HT1080 (cell line): ENCODE results near the gene ZMYND19. TPM values are rescaled to one million over a fixed set of nuclear protein-coding genes. Genes with fewer than 3 reads are reported as not detected.
"Not testable (repeated sequence)": the region's sequence is repeated elsewhere in the genome, so short reads cannot be mapped to it uniquely, and the experiment has no call there.

Experiments
- DNase-seq: peaks from one replicate; pipeline ENCODE4 v3.0.0-alpha.2; 2015; ENCODE audit warnings: low read depth
- total RNA-seq: library from RNA; depleted of rRNA; stranded (reverse); fragments of >200 nt; shearing (Covaris generic); gene quantifications from 2 replicates; pipeline ENCODE4 v1.2.3, GENCODE V29; 2014

ZMYND19 gene
- total RNA-seq, 1 experiment from 2014 or later: 46.8 TPM

DNA sequence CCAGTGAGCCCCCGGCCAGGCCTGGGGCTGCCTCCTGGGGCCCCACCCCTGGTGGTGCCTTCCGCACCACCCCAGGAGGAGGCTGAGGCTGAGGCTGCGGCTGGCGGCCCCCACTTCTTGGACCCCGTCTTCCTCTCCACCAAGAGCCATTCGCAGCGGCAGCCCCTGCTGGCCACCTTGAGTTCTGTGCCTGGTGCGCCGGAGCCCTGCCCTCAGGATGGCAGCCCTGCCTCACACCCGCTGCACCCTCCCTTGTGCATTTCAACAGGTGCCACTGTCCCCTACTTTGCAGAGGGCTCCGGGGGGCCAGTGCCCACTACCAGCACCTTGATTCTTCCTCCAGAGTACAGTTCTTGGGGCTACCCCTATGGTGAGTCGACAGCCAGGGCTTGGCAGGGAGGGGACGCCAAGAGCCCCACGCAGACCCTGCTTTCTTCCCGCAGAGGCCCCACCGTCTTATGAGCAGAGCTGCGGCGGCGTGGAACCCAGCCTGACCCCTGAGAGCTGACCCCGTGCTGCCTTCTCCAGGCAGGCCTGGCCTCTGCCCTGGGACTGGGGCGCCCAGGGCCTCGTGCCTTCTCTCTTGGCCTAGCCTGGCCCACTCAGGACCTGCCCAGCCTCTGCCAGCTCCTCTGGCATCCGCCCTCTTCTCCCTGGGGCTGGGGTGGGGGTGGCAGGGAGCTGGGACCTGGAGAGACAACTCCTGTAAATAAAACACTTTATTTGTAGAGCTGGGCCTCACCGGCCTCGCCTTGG, 24.5 kb upstream of the ZMYND19 start:
- no peak for DNase-seq

DNA sequence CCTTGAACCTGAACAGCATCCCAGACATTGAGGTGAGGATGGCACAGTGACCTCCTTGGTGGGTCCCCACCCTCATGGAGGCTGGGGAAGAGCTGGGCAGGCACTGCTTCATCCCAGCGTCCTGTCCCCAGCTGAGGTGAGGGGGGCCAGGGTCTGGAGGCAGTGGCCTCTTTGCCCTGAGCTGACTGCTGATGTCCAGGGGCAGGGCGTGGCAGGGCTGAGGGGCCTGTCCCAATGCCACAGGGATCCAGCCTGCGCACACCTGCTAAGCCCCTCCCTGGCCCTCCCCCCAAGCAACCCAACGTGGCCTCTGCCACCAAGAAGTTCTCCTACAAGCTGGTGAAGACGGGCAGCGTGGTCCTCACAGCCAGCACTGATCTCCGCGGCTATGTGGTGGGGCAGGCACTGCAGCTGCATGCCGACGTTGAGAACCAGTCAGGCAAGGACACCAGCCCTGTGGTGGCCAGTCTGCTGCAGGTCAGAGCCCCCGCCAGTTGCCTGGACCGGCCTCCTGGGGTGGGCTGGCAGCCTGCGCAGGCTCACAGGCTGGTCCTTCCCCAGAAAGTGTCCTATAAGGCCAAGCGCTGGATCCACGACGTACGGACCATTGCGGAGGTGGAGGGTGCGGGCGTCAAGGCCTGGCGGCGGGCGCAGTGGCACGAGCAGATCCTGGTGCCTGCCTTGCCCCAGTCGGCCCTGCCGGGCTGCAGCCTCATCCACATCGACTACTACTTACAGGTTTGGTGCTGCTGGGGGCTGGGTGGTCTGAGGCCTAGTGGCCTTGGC, 23.6 kb upstream of the ZMYND19 start:
- DNase-seq: no peak

DNA sequence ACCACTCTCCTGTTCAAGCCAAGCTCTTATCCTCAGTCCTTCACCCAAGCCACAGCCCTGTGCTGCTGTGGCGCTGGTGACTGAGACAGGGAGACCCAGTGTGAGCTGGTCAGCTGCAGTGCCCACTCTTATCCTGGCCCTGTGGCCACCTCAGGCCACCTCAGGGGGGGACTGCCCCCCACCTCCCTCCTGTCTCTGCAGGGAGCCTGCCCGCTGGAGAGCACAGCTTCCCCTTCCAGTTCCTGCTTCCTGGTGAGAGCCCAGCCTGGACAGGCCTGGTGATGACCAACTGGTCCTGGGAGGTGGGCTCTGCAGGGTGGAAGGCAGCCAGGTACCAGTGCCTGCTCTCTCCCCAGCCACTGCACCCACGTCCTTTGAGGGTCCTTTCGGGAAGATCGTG, 22.9 kb upstream of the ZMYND19 start:
- no peak for DNase-seq

DNA sequence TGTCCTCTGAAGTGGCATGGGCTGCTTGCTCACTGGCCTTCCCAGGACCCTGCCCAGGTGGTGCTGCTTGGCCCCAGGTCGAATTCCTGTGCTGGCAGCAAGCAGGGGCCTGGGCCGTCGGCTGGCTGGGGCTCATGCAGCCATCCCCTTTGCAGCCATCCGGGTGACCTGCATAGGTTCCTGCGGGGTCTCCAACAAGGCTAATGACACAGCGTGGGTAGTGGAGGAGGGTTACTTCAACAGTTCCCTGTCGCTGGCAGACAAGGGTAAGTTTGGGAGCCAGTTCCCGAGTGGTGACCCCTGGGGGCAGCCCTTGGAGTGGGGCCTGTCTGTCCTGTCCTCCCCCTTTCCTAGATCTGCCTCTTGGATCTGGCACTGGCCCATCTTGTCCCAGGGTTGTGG, 22.4 kb upstream of the ZMYND19 start:
- no peak for DNase-seq

DNA sequence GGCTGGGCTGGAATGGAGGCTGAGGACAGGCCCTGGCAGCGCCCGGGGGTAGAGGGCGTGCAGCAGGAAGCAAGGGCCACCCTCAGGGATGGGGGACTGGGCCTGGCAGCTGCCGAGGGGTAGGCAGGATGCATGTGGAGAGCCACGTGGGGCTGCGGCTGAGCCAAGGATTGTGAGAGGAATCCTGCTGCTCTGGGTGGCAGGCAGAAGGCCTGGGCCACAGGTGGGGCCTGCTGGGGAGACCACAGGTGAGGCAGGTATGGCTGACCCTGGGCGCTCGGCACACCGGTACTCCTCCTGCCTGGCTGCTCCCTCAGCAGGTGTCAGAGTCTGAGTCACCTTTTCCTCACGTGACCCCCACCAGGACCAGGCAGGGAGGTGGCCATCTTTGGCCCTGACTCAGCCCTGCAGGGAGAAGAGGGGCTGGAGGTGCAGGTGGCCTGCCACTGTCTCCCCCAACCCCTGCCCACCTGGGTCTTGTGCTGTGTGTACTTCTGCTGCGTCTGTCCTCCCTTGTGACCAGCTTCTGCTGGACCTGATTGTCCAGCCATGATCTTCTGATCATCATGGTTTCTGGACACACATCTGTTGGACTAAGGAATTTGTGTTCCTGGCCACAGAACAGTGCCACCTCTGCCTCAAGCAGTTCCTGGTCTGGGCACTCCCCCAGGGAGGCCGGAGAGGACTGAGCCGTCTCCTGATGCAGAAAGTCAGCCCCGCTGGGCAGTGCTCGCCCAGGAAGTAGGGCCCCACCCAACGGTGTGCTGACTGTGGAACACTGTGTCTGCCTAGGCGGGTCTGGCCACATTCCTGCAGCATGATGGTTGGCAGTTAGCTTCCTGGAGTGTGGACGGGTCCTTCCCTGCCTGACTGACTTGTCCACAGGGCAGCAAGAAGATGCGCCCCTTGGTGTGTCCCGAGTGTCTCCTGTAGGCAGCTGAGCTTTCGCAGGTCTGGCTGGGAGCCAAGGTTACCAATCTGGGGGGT, 21.6 kb upstream of the ZMYND19 start:
- peak; percentile 92 for DNase-seq

DNA sequence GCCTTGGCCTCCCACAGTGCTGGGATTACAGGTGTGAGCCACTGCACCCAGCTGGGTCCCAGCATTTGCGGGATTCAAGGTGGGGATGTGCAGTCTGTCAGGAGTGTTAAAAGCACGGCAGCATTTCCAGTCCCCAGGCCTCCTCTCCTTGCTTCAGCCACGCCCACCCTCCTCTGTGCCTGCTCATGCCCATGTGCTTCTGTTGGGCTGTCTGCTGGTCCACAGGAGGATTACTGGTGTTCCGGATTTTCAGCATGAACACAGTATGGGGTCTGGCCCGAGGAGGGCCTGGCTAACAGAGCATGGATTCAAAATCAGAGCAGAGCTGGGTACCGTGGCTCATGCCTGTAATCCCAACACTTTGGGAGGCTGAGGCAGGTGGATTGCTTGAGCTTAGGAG, 20.6 kb upstream of the ZMYND19 start:
- no peak for DNase-seq

DNA sequence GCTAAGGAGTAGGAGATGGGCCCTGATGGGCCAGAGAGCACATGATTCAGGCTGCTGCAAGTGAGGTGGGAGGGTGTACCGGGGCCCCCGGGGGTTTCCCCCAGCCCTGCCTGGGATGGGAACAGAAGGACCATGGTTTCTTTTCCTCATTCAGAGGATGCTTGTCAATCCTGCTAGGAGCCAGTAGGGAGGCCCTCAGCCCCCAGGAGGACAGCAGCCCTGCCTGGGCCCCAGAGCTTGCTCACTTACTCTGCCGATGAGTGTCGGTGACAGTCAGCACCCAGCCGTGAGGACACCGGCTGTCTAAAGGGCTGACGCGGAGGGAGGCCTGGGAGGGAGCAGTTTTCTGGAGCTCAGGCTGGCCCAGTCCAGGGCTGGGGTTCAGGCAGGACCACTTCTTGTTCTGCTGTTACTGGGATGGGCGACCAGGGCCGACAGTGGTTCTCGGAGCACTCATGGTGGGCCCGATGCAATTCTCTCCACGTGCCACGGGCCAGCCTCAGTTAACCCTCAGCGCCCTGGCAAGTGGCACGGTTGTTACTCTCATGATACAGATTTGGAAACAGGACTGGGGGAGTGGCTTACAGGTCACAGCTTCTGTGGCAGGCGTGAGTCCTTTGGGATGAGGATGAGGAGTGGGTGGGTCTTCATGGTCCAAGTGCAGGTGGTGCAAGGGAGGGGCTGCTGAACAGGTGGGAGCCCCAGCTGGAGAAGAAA, 17.0 kb upstream of the ZMYND19 start:
- no peak for DNase-seq

DNA sequence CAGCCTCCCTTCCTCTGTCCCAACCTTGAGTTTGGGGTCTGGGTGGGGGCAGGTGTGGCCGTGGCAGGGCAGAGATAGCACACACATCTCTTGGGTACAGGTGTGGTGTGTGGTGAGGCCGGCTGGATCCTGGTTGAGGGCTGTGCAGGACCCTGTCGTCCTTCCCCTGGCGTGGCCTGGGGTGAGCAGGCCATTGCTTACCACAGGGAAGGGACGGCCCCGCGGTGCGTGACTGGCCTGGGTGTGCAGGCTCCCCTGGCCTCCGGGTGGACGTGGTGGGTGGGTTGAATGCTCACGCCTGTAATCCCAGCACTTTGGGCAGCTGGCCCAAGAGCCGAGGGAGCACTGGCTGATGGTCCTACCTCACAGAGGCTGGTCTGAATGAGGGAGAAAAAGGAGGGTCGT, 16.4 kb upstream of the ZMYND19 start:
- DNase-seq: no peak

DNA sequence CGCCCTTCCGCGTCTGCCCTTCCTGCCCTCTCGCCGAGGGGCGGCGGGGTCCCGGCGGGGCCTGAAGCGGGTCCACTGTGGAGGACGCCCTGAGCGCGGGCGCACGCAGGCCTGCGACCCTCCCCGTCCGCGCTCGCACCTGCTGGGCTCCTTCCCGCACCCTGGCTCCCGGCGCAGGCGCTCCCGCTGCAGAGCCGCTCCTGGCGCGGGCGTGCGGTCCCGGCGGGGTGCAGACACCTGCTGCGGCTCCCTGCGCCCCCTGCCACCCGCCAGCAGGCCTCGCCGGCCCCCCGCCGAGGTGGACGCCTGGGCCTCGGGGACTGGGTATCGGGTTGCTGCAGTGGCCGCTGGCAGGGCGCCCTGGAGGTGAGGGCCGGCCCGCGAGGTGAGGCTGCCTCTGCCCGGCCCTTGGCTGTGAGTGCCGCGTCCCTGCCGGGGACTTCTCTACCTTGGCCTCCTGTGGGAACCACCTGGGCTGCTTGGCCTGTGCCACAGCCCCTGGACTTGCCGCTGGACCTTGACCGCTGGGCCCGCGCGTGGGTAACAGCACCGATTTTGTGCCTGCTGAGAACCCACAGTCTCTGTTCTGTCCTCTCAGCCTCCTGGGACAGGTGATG, 15.8 kb upstream of the ZMYND19 start:
- DNase-seq: no peak

DNA sequence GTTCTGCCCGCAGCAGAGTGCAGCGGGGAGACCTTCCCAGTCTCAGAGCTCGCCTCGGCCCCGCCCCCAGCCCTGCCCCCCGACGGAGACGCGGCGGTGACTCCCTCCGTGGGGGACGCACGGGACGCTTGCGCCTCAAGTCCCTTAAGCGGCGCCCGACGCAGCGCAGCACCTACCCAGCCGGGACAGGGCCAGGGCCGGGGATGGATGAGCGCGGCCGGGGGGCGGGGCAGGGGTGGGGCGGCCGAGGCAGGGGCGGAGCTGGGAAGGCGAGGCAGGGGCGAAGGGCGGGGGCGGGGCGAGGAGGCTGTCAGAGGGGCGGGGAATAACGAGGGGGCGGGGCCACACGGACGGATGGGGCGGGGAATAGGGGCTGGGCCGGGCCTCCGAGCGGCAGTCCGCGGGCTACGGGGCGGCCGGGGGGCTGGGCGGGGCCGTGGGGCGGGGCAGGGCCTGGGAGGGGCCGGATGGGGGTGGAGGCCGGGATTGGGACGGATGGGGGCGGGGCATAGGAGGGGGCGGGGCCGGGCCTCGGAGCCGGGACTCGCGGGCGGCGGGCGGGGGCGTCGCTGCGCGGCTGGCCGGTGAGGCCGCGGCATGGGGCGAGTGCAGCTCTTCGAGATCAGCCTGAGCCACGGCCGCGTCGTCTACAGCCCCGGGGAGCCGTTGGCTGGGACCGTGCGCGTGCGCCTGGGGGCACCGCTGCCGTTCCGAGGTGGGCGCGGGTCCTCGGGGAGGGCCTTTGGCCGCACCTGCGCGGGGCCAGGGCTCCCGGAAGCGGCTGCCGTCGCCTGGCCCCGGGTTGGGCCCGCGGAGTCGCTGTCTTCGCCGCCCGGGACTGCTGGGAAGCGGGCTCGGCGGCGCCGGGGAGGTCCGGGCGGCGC, 15.1 kb upstream of the ZMYND19 start, which contains the start of gene ARRDC1:
Gene ARRDC1 (plus strand): TSS at position 566 of the 884 bp plus-strand sequence. CDS start 32 bp downstream, at position 598.
- peak; percentile 68 for DNase-seq

DNA sequence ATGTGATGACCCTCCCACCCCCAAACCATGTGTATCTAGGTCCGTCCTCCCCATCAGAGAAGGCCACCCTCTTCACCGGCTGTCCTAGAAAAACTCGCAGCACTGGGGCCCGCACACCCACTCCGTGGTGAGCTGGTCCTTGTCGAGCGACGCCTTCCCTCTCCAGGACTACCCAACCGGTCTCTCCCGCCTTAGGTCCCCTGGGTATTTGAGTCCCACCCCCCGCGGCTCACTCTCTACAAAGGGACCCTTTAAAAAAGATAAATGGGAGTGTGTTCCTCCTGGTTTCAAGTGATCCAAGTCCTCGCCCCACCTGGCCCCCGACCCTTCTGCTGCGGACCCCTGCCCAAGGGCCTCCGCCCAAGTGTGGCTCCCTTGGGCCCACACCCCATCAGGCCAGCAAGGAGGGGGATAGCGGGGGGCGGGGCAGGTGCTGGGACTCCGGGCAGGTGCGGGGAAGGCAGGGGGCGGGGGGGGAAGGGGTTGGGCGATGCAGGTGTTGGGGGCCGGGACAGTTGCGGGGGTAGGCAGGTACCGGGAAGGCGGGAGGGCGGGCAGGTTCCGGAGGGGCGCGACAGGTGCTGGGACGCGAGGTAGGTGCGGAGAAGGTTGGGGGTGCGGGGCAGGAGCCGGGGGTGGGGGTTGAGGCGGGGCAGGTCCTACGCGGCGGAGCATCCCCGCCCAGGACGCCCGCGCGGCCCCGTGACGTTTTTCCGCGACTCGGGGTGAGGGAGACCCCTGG, 14.2 kb upstream of the ZMYND19 start:
- no peak for DNase-seq

DNA sequence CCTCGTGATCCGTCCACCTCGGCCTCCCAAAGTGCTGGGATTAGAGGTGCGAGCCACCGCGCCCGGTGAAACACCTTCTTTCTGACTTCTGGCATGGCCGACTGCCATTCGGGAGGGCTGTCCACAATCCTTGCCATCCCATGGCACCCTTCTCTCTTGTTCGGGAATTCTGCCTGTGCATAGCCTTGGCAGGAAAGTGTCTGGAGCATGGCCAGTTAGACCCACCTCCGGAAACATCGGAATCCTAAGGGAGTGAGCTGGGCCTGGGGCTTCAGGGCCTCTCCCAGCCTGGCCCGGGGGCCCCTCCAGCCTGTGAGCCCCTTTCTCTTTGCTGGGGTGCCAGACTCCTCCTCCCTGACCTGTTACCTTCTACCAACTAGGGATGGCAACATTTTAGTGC, 13.6 kb upstream of the ZMYND19 start:
- no peak for DNase-seq

DNA sequence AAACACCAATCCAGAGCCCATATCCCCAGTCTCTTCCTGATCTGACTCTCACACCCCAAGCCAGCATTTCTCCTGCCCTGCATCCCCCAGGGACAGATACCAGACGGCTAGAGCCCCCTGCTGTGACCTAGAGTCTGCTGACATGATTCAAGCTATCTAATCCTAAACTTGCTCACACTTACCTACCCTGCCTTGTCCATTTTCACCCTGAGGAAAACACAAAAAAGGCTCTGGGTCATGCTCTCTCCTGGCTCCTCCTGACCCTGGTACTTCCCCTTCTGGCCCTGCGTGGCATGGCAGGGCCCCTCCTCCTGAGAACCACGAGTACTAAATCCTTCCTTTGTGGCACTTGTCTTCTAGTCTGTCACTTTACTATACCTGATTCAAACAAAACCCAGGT, 12.3 kb upstream of the ZMYND19 start:
- no peak for DNase-seq

DNA sequence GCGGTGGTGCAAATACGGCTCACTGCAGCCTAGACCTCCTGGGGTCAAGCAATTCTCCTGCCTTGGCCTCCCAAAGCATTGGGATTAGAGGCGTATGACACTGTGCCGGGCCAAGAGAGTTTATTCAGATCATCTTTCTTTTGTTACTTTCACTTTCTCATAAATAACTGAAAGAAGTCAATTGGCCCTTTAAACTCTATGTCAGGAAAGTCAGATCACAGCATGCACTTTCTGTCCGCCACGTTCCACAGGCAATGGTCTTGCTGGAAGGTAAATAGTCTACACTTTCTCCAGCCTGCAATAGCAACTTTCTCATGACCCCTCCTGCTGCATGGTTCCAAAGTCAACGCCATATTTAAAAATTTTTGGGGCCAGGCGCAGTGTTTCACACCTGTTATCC, 8.6 kb upstream of the ZMYND19 start:
- DNase-seq: no peak

DNA sequence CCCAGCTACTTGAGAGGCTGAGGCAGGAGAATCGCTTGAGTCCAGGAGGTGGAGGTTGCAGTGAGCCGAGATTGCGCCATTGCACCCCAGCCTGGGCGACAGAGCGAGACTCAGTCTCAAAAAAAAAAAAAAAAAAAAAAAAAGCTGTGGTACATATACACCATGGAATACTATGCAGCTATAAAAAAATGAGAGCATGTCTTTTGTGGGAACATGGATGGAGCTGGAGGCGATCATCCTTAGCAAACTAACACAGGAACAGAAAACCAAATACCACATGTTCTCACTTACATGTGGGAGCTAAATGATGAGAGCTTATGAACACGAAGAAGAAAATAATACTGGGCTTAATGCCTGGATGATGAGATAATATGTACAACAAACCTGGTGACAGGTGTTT, 6.3 kb upstream of the ZMYND19 start:
- not testable (repeated sequence) for DNase-seq

DNA sequence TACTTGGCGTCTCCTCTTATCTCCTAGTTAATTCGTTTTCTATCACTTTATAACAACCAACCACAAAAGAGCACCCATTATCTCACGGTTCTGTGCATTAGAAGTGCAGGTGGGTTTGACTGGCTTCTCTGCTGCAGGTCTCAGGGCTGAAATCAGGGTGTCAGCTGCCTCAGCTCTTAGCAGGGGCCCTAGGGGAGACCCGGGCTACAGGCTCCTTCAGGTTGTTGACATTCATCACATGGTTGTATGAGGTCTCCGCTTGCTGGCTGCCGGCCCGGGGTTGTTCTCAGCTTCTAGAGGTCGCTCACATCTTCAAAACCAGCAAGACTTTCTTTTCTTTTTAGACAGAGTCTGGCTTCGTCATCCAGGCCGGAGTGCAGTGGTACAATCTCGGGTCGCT, 2.9 kb upstream of the ZMYND19 start:
- no peak for DNase-seq

DNA sequence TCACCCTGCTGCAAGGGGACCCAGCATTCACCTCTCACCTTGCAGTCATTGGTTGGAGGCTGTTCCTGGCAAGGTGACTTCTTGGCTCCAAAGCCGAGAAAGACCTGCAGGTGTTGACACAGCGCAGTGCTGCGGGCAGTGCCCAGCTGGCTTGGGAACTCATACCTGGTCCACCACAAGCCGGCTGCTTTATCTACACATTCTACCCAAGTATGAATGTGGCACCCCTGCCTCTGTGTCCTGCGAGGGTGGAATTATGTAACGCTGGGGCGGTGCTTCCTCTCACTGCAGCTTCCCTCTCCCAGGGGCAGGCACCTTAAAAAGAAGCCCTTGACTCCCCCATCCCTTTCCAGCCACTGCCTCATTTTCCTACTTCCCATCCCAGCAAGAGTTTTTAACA, 2.5 kb upstream of the ZMYND19 start:
- DNase-seq: no peak

DNA sequence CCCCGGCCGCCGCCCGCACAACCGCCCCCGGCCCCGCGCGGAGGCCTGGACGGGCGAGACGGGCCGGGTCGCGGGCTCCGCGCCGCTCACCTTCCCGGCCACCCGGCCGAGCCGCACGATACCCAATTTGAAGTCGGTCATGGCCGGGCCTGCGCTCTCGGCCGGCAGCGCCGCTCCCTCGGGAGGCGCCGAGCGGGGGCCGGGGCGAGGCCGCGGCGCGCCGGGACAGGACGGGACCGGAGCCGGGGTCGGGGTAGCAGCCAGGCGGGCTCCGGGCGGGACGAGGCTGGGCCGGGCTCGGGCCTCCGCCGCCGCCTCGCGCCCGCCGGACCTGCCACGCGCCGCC, 216 bp downstream of the ZMYND19 start:
- DNase-seq: no peak
